ENCODE data around the gene SYNGR4.

DNA sequence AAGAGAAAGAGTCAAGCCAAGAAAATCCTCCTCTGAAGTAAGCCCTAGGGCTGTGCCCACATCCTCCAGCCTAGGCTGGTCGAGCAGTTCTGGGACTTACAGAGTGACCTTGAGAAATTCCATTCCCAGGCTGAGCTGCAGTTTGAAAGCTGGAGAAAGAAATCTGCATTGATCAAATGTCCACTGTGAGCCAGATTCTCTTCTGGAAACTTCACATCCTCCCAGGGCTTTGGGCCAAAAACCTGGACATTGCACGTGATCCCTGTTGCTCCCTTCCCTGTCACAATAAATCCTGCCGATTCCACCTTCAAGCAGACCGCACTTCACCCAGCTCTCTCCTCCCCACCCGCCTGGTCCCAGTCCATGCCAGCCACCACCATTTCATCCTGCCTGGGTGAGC is 16.1 kb upstream of the SYNGR4 start:
- TF ChIP-seq, protein P1, sequence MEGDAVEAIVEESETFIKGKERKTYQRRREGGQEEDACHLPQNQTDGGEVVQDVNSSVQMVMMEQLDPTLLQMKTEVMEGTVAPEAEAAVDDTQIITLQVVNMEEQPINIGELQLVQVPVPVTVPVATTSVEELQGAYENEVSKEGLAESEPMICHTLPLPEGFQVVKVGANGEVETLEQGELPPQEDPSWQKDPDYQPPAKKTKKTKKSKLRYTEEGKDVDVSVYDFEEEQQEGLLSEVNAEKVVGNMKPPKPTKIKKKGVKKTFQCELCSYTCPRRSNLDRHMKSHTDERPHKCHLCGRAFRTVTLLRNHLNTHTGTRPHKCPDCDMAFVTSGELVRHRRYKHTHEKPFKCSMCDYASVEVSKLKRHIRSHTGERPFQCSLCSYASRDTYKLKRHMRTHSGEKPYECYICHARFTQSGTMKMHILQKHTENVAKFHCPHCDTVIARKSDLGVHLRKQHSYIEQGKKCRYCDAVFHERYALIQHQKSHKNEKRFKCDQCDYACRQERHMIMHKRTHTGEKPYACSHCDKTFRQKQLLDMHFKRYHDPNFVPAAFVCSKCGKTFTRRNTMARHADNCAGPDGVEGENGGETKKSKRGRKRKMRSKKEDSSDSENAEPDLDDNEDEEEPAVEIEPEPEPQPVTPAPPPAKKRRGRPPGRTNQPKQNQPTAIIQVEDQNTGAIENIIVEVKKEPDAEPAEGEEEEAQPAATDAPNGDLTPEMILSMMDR (IDR thresholded peaks at IDR 0.05), result no peak
- no peak for TF ChIP-seq POLR2AphosphoS5 (IDR thresholded peaks at IDR 0.05)

All from transverse colon (tissue), 4 donors.